Endothelial cell of umbilical vein (primary cell): ENCODE results near the gene CHAC1. TPM values are rescaled to one million over a fixed set of nuclear protein-coding genes. Genes with fewer than 3 reads are reported as not detected.

Experiments used
- BruUV-seq: library from RNA; stranded (reverse); fragments of 400-500 nt; replicated peaks from 2 replicates; lab custom pipeline; 2021; lab: Mats Ljungman, UMichigan
- CTCF ChIA-PET: fragments of 300-600, 350-600 bp; sonication (Branson Sonifier 250); formaldehyde crosslinking; loops from one replicate; lab custom pipeline; 2021; ENCODE audit warnings: antibody characterized with exemption, inconsistent platforms; lab: Charles Lee
- POLR2A ChIA-PET: fragments of 300-600, 350-600 bp; sonication (Branson Sonifier 250); formaldehyde crosslinking; loops from one replicate; lab custom pipeline; 2021; ENCODE audit warnings: antibody characterized with exemption, inconsistent platforms; lab: Charles Lee
- DNase-seq: peaks from one replicate; pipeline ENCODE4 v3.0.0-alpha.2; 2011; ENCODE audit warnings: low read depth, low spot score
- FAIRE-seq: peaks from 2 replicates; lab custom pipeline; 2011; peaks lifted over from hg19 to GRCh38; lab: Jason Lieb, UNC
- H2AFZ ChIP-seq: 2 replicates; pipeline ENCODE4 v1.6.0; 2012; ENCODE audit warnings: low read depth, low read length, control low read depth, inconsistent platforms
- H3K27ac ChIP-seq: 2 replicates; pipeline ENCODE4 v1.5.1; 2011; ENCODE audit warnings: low read depth, mild to moderate bottlenecking, control low read depth, low read length, moderate library complexity; ENCODE audit not compliant: insufficient read depth
- H3K27me3 ChIP-seq, 2 experiments: 2 replicates each; pipeline versions ENCODE4 v1.6.0 to v1.6.1; 2011; ENCODE audit warnings: low read length in 2 of 2, mixed read lengths in 1 of 2; ENCODE audit not compliant: control insufficient read depth in 2 of 2, insufficient read depth in 2 of 2
- H3K36me3 ChIP-seq, 2 experiments: 2 replicates in 1 of 2; 3 replicates in 1 of 2; pipeline ENCODE4 v1.5.1; 2011; ENCODE audit warnings: low read length in 2 of 2, mild to moderate bottlenecking in 1 of 2, moderate library complexity in 1 of 2; ENCODE audit not compliant: control insufficient read depth in 2 of 2, insufficient read depth in 2 of 2; ENCODE audit errors: extremely low read depth in 1 of 2
- H3K4me1 ChIP-seq: 3 replicates; pipeline ENCODE4 v1.5.1; 2011; ENCODE audit warnings: mild to moderate bottlenecking, low read length; ENCODE audit not compliant: control insufficient read depth, insufficient read depth; ENCODE audit errors: extremely low read depth
- H3K4me2 ChIP-seq: 2 replicates; pipeline ENCODE4 v1.6.1; 2011; ENCODE audit warnings: low read length, control low read depth, mixed read lengths; ENCODE audit not compliant: insufficient read depth
- H3K4me3 ChIP-seq, 3 experiments: fragments of 200-600 bp in 1 of 3; sonication (generic), shearing (Covaris generic) in 1 of 3; replicated peaks in 1 of 3; 2 replicates each; pipeline ENCODE4 v1.5.1; 2011 to 2016; ENCODE audit warnings: control low read depth in 3 of 3, low read length in 3 of 3, mild to moderate bottlenecking in 2 of 3, inconsistent platforms in 1 of 3, low read depth in 1 of 3, moderate library complexity in 1 of 3; ENCODE audit not compliant: insufficient read depth in 1 of 3
- H3K79me2 ChIP-seq: 2 replicates; pipeline ENCODE4 v1.6.0; 2012; ENCODE audit warnings: low read length, inconsistent platforms; ENCODE audit not compliant: control insufficient read depth, insufficient read depth
- H3K9ac ChIP-seq: replicated peaks from 2 replicates; pipeline ENCODE3; 2011; ENCODE audit warnings: low read length, control low read depth; ENCODE audit not compliant: insufficient read depth; ENCODE audit errors: extremely low read depth
- H3K9me1 ChIP-seq: replicated peaks from 3 replicates; pipeline ENCODE4 v1.6.0; 2011; ENCODE audit warnings: mild to moderate bottlenecking, low read length; ENCODE audit not compliant: control insufficient read depth, insufficient read depth; ENCODE audit errors: extremely low read depth
- H3K9me3 ChIP-seq: replicated peaks from 2 replicates; pipeline ENCODE4 v1.5.1; 2012; ENCODE audit warnings: low read length, inconsistent platforms; ENCODE audit not compliant: control insufficient read depth, insufficient read depth
- H4K20me1 ChIP-seq: replicated peaks from 2 replicates; pipeline ENCODE3; 2011; ENCODE audit warnings: mild to moderate bottlenecking, low read length; ENCODE audit not compliant: control insufficient read depth, insufficient read depth; ENCODE audit errors: extremely low read depth
- CTCF ChIP-seq, 2 donors: IDR thresholded peaks; 1 replicate in 1 of 2; 2 replicates in 1 of 2; pipeline ENCODE4 v1.5.1; 2011; ENCODE audit warnings: low read length in 2 of 2, mild to moderate bottlenecking in 2 of 2, moderate library complexity in 2 of 2, control low read depth in 1 of 2, inconsistent platforms in 1 of 2, low read depth in 1 of 2; ENCODE audit not compliant: insufficient read depth in 1 of 2; ENCODE audit errors: extremely low read depth in 1 of 2
- EZH2 ChIP-seq: IDR thresholded peaks from 2 replicates; pipeline ENCODE4 v1.6.1; 2012; ENCODE audit warnings: borderline replicate concordance, low read depth, mild to moderate bottlenecking, moderate library complexity, low read length, inconsistent platforms; ENCODE audit not compliant: severe bottlenecking
- FOS ChIP-seq: IDR thresholded peaks from 2 replicates; pipeline ENCODE4 v1.6.1; 2011; ENCODE audit warnings: mild to moderate bottlenecking, low read length, moderate library complexity, borderline replicate concordance; ENCODE audit not compliant: insufficient read depth
- GATA2 ChIP-seq: IDR thresholded peaks from 2 replicates; pipeline ENCODE4 v1.7.0; 2011; ENCODE audit warnings: low read depth, mild to moderate bottlenecking, moderate library complexity, mixed read lengths, low read length; ENCODE audit not compliant: insufficient read length, insufficient read depth
- JUN ChIP-seq: IDR thresholded peaks from 2 replicates; pipeline ENCODE4 v1.6.1; 2011; ENCODE audit warnings: borderline replicate concordance, low read depth; ENCODE audit not compliant: insufficient read length, insufficient read depth
- MAX ChIP-seq: IDR thresholded peaks from 2 replicates; pipeline ENCODE4 v1.6.1; 2011; ENCODE audit not compliant: insufficient read depth, insufficient read length
- MYC ChIP-seq: IDR thresholded peaks from one replicate; pipeline ENCODE4 v1.6.1; 2011; ENCODE audit warnings: mild to moderate bottlenecking, low read depth, low read length
- POLR2A ChIP-seq: IDR thresholded peaks from 2 replicates; pipeline ENCODE4 v1.6.1; 2012; ENCODE audit warnings: low read depth, mild to moderate bottlenecking, control low read depth, low read length
- POLR2AphosphoS5 ChIP-seq: IDR thresholded peaks from 2 replicates; pipeline ENCODE4 v1.6.1; 2012; ENCODE audit warnings: low read depth, mild to moderate bottlenecking, control low read depth, low read length, moderate library complexity; ENCODE audit not compliant: insufficient read depth
- dilution Hi-C: fragments of 300-500 bp; cut with MboI; formaldehyde crosslinking; loops from one replicate; pipeline ENCODE4 v1.15.0; 2019; ENCODE audit warnings: low sequenced_read_pairs; ENCODE audit not compliant: extremely low pct_ligation_motif_present
- intact Hi-C: fragments of 100-400 bp; cut with micrococcal nuclease; formaldehyde crosslinking; loops from one replicate; pipeline ENCODE4 v1.10.0; 2022
- polyA plus RNA-seq, 4 experiments: library from polyadenylated mRNA; depleted of rRNA in 3 of 4; stranded (reverse) in 3 of 4; unstranded in 1 of 4; fragments of >200 nt; gene quantifications; 2 replicates each; pipeline versions ENCODE4 v1.2.1 to v1.2.3, GENCODE V29; 2011 to 2012; ENCODE audit warnings: missing spikeins in 1 of 4
- total RNA-seq: library from RNA; stranded (reverse); gene quantifications from 2 replicates; pipeline ENCODE4 v1.2.3, GENCODE V29; 2021

The CHAC1 gene
- total and polyA plus RNA-seq, 2 donors (not counting 3 experiments of a cell fraction or from before 2014, with no cell fraction given) = 4.6 to 25.7 TPM

GRCh38 chr15:40915679-40916078, 37.6 kb upstream of the CHAC1 start:
- intact Hi-C loops = loop anchor here (2.0 kb wide), 1 partner anchor 15 kb away; no protein-coding TSS in a partner anchor
- POLR2A ChIA-PET = interaction anchor here (1.1 to 1.7 kb wide), 5 partner anchors 10 to 26 kb away, joined by 3 to 19 read pairs (median 4); partner anchors contain the start of gene DLL4
- Histone ChIP-seq H3K9me1 (no peaks in the 10 kb centered on the region), H3K27ac (peak overlapping the region; percentile 69), H3K4me1 (peaks cover 41% of the 10 kb centered on the region), H4K20me1 (no peaks in the 10 kb centered on the region), H3K27me3 (no peaks in the 10 kb centered on the region), H3K79me2 (no peaks in the 10 kb centered on the region), H3K4me3 (no peak overlapping the region), H3K4me2 (no peak overlapping the region), H3K9ac (no peak overlapping the region), H3K36me3 (no peaks in the 10 kb centered on the region), H2AFZ (no peak overlapping the region), H3K9me3 (no peaks in the 10 kb centered on the region)
- dilution Hi-C loops = no loop called here
- BruUV-seq = no TSS peak
- TF ChIP-seq POLR2A (no peak), JUN (no peak), CTCF (IDR thresholded peaks at IDR 0.05; ENCODE audit: extremely low read depth in 1 of 2, insufficient read depth in 1 of 2, low read depth in 1 of 2, low read length in 2 of 2) (no peak), MAX (no peak), GATA2 (no peak), MYC (no peak), EZH2 (no peak), POLR2AphosphoS5 (no peak), FOS (no peak)
- CTCF ChIA-PET = interaction anchor here (0.9 to 6.5 kb wide), 8 partner anchors 9 to 269 kb away, joined by 3 to 100 read pairs (median 9); partner anchors contain the start of genes DLL4 and VPS18
- FAIRE-seq = no peak
- DNase-seq = no peak
